Hepatocyte (in vitro differentiated cells): ENCODE results near the gene CDADC1. TPM values are rescaled to one million over a fixed set of nuclear protein-coding genes. Genes with fewer than 3 reads are reported as not detected.

Experiments used
- DNase-seq: peaks from one replicate; pipeline ENCODE4 v3.0.0-alpha.2; 2016; ENCODE audit warnings: low spot score
- H2AFZ ChIP-seq: fragments of 200-600 bp; sonication (generic); 2 replicates; pipeline ENCODE4 v1.6.0; 2016; ENCODE audit warnings: antibody characterized with exemption, mild to moderate bottlenecking
- H3K27ac ChIP-seq: fragments of 200-600 bp; sonication (generic); 2 replicates; pipeline ENCODE4 v1.5.1; 2016; ENCODE audit warnings: mild to moderate bottlenecking
- H3K27me3 ChIP-seq: fragments of 200-600 bp; sonication (generic); 2 replicates; pipeline ENCODE4 v1.6.1; 2016
- H3K36me3 ChIP-seq: fragments of 200-600 bp; sonication (generic); replicated peaks from 2 replicates; pipeline ENCODE4 v1.5.1; 2016; ENCODE audit warnings: low read depth; ENCODE audit not compliant: insufficient read depth
- H3K4me1 ChIP-seq: fragments of 200-600 bp; sonication (generic); 2 replicates; pipeline ENCODE4 v1.5.1; 2016; ENCODE audit warnings: mild to moderate bottlenecking, moderate library complexity; ENCODE audit not compliant: insufficient read depth
- H3K4me2 ChIP-seq: fragments of 200-600 bp; sonication (generic); 2 replicates; pipeline ENCODE4 v1.6.0; 2016
- H3K4me3 ChIP-seq: fragments of 200-600 bp; sonication (generic); 2 replicates; pipeline ENCODE4 v1.5.1; 2016; ENCODE audit warnings: mild to moderate bottlenecking
- H3K79me2 ChIP-seq: fragments of 200-600 bp; sonication (generic); 2 replicates; pipeline ENCODE4 v1.6.0; 2017; ENCODE audit warnings: mild to moderate bottlenecking
- H3K9me2 ChIP-seq: fragments of 200-600 bp; sonication (generic); replicated peaks from 2 replicates; pipeline ENCODE4 v1.6.0; 2017; ENCODE audit warnings: mild to moderate bottlenecking; ENCODE audit not compliant: insufficient read depth
- H3K9me3 ChIP-seq: fragments of 200-600 bp; sonication (generic); 2 replicates; pipeline ENCODE4 v1.5.1; 2016; ENCODE audit warnings: low read depth, mild to moderate bottlenecking
- H4K20me1 ChIP-seq: fragments of 200-600 bp; sonication (generic); 2 replicates; pipeline ENCODE4 v1.6.0; 2016; ENCODE audit warnings: mild to moderate bottlenecking; ENCODE audit not compliant: insufficient read depth, poor library complexity, severe bottlenecking
- CTCF ChIP-seq: fragments of 200-600 bp; sonication (generic); IDR thresholded peaks from 2 replicates; pipeline ENCODE4 v1.5.1; 2016; ENCODE audit warnings: antibody characterized with exemption, mild to moderate bottlenecking; ENCODE audit not compliant: poor library complexity
- EZH2 ChIP-seq: fragments of 200-600 bp; sonication (generic); IDR thresholded peaks from 2 replicates; pipeline ENCODE4 v1.6.1; 2016; ENCODE audit warnings: antibody characterized with exemption, mild to moderate bottlenecking, borderline replicate concordance
- EZH2phosphoT487 ChIP-seq: fragments of 200-600 bp; sonication (generic); IDR thresholded peaks from one replicate; pipeline ENCODE4 v1.6.1; 2018; ENCODE audit warnings: antibody characterized with exemption, mild to moderate bottlenecking, low read depth, moderate library complexity; ENCODE audit not compliant: unreplicated experiment, severe bottlenecking
- WGBS: methylation state at CpG from one replicate; pipeline ENCODE4 v1.1.6; 2016; ENCODE audit warnings: low lambda C conversion rate; ENCODE audit errors: missing lambda C conversion rate; 5-methylcytosine and 5-hydroxymethylcytosine counted together
- polyA plus RNA-seq: library from polyadenylated mRNA; unstranded; fragments of >200 nt; fragmentation: Nextera tagmentation; extraction: Ambion mirVana; gene quantifications from 2 replicates; pipeline ENCODE4 v1.2.1, GENCODE V29; 2016
- total RNA-seq: library from RNA; depleted of rRNA; stranded (reverse); fragments of >200 nt; gene quantifications from 2 replicates; pipeline ENCODE4 v1.2.3, GENCODE V29; 2014

CDADC1 gene
- total and polyA plus RNA-seq, 2 experiments from 2014 or later = 4.0 to 7.3 TPM

GRCh38 chr13:49315756-49316482 is 68.2 kb downstream of the CDADC1 start:
- H3K4me1 ChIP-seq = peaks cover 11% of the 10 kb centered on the region
- H4K20me1 ChIP-seq = no peaks in the 10 kb centered on the region
- 93% methylated on average over 5 of the region's 5 CpGs for WGBS
- H3K79me2 ChIP-seq = no peaks in the 10 kb centered on the region
- no peaks in the 10 kb centered on the region for H3K9me2 ChIP-seq
- no peak overlapping the region for H3K4me2 ChIP-seq
- no peak for TF ChIP-seq EZH2
- no peak for TF ChIP-seq CTCF
- TF ChIP-seq EZH2phosphoT487 = no peak
- no peak overlapping the region for H2AFZ ChIP-seq
- H3K9me3 ChIP-seq = no peaks in the 10 kb centered on the region
- no peak for DNase-seq
- H3K27ac ChIP-seq = no peak overlapping the region
- H3K4me3 ChIP-seq = no peak overlapping the region
- no peaks in the 10 kb centered on the region for H3K27me3 ChIP-seq
- no peaks in the 10 kb centered on the region for H3K36me3 ChIP-seq

GRCh38 chr13:49319551-49319950 is 71.8 kb downstream of the CDADC1 start:
- no peak for DNase-seq
- no peaks in the 10 kb centered on the region for H3K9me2 ChIP-seq
- no peaks in the 10 kb centered on the region for H3K36me3 ChIP-seq
- H4K20me1 ChIP-seq = no peaks in the 10 kb centered on the region
- H3K27ac ChIP-seq = no peak overlapping the region
- H3K4me1 ChIP-seq = peaks cover 1% of the 10 kb centered on the region
- no peaks in the 10 kb centered on the region for H3K9me3 ChIP-seq
- TF ChIP-seq CTCF (no peak), EZH2 (no peak), EZH2phosphoT487 (no peak)
- H3K79me2 ChIP-seq = no peaks in the 10 kb centered on the region
- no peak overlapping the region for H2AFZ ChIP-seq
- H3K4me2 ChIP-seq = no peak overlapping the region
- no peak overlapping the region for H3K4me3 ChIP-seq
- no peaks in the 10 kb centered on the region for H3K27me3 ChIP-seq

GRCh38 chr13:49319951-49320350 is 72.2 kb downstream of the CDADC1 start:
- Histone ChIP-seq H2AFZ (no peak overlapping the region), H3K4me3 (no peak overlapping the region), H3K4me1 (no peaks in the 10 kb centered on the region), H3K4me2 (no peak overlapping the region), H3K9me2 (no peaks in the 10 kb centered on the region), H3K27me3 (no peaks in the 10 kb centered on the region), H4K20me1 (no peaks in the 10 kb centered on the region), H3K27ac (no peak overlapping the region), H3K9me3 (no peaks in the 10 kb centered on the region), H3K36me3 (no peaks in the 10 kb centered on the region), H3K79me2 (no peaks in the 10 kb centered on the region)
- WGBS = 82% methylated on average over 2 of the region's 2 CpGs
- TF ChIP-seq EZH2phosphoT487 (no peak), CTCF (no peak), EZH2 (no peak)
- no peak for DNase-seq

- no peak overlapping the region for H3K27ac ChIP-seq
- no peak for DNase-seq
- H3K79me2 ChIP-seq = no peaks in the 10 kb centered on the region
- H3K27me3 ChIP-seq = no peaks in the 10 kb centered on the region
- no peak for TF ChIP-seq CTCF
- TF ChIP-seq EZH2 = no peak
- no peak for TF ChIP-seq EZH2phosphoT487
- no peaks in the 10 kb centered on the region for H3K4me1 ChIP-seq
- H3K9me2 ChIP-seq = no peaks in the 10 kb centered on the region
- H3K4me3 ChIP-seq = no peak overlapping the region
- H3K36me3 ChIP-seq = no peaks in the 10 kb centered on the region
- no peaks in the 10 kb centered on the region for H4K20me1 ChIP-seq
- no peak overlapping the region for H3K4me2 ChIP-seq
- no peak overlapping the region for H2AFZ ChIP-seq
- no peaks in the 10 kb centered on the region for H3K9me3 ChIP-seq
- 77% methylated on average over 2 of the region's 2 CpGs for WGBS
Measured at GRCh38 chr13:49320975-49321374, 73.2 kb downstream of the CDADC1 start.
